SK-N-SH (cell line): ENCODE data around the gene GPR137B. TPM values are rescaled to one million over a fixed set of nuclear protein-coding genes. Genes with fewer than 3 reads are reported as not detected.

Experiments
- CTCF ChIA-PET: fragments of 300-600, 350-600 bp; formaldehyde crosslinking; extraction: SDS; loops from one replicate; lab custom pipeline; 2021; lab: Yijun Ruan, JAX
- POLR2A ChIA-PET: fragments of 350-600 bp; sonication (Branson Sonifier 250); formaldehyde crosslinking; extraction: SDS; loops from one replicate; lab custom pipeline; 2020; ENCODE audit warnings: antibody characterized with exemption, inconsistent platforms; lab: Yijun Ruan, JAX
- DNase-seq: peaks from one replicate; pipeline ENCODE4 v3.0.0; 2012
- H2AFZ ChIP-seq: fragments of 200-600 bp; sonication (generic); 2 replicates; pipeline ENCODE4 v1.8.1; 2016; ENCODE audit warnings: antibody characterized with exemption, mild to moderate bottlenecking, low read depth
- H3F3A ChIP-seq: fragments of 200-600 bp; sonication (generic); replicated peaks from 2 replicates; pipeline ENCODE3; 2016; ENCODE audit warnings: antibody characterized with exemption, mild to moderate bottlenecking; ENCODE audit not compliant: insufficient read depth
- H3K27ac ChIP-seq, 2 experiments: fragments of 200-500 bp in 1 of 2; fragments of 200-600 bp in 1 of 2; sonication (Bioruptor generic) in 1 of 2; sonication (generic), shearing (Covaris generic) in 1 of 2; 2 replicates each; pipeline versions ENCODE4 v1.5.1 to v1.6.1; 2014 to 2016; ENCODE audit warnings: low read depth in 2 of 2, inconsistent platforms in 1 of 2, low read length in 1 of 2, mild to moderate bottlenecking in 1 of 2, mixed read lengths in 1 of 2
- H3K27me3 ChIP-seq: fragments of 200-600 bp; sonication (generic), shearing (Covaris generic); 2 replicates; pipeline ENCODE4 v1.6.1; 2016; ENCODE audit warnings: mixed run types; ENCODE audit not compliant: insufficient read depth
- H3K36me3 ChIP-seq, 2 experiments: fragments of 200-500 bp in 1 of 2; fragments of 200-600 bp in 1 of 2; sonication (Bioruptor generic) in 1 of 2; sonication (generic) in 1 of 2; replicated peaks in 1 of 2; 2 replicates each; pipeline versions ENCODE3 to v1.5.1; 2014 to 2016; ENCODE audit warnings: low read length in 1 of 2, mild to moderate bottlenecking in 1 of 2; ENCODE audit not compliant: insufficient read depth in 2 of 2, control insufficient read depth in 1 of 2
- H3K4me1 ChIP-seq, 2 experiments: fragments of 200-500 bp in 1 of 2; fragments of 200-600 bp in 1 of 2; sonication (Bioruptor generic) in 1 of 2; sonication (generic), shearing (Covaris generic) in 1 of 2; 2 replicates each; pipeline versions ENCODE4 v1.5.1 to v1.6.1; 2014 to 2016; ENCODE audit warnings: low read depth in 1 of 2, low read length in 1 of 2, mixed run types in 1 of 2; ENCODE audit not compliant: insufficient read depth in 2 of 2, control insufficient read depth in 1 of 2
- H3K4me2 ChIP-seq: fragments of 200-600 bp; sonication (generic), shearing (Covaris generic); 2 replicates; pipeline ENCODE4 v1.6.1; 2017; ENCODE audit warnings: mixed run types
- H3K4me3 ChIP-seq, 2 experiments: fragments of 200-500 bp in 1 of 2; fragments of 200-600 bp in 1 of 2; sonication (Bioruptor generic) in 1 of 2; sonication (generic), shearing (Covaris generic) in 1 of 2; 2 replicates each; pipeline versions ENCODE4 v1.5.1 to v1.8.1; 2014 to 2016; ENCODE audit warnings: low read depth in 2 of 2, inconsistent platforms in 1 of 2, low read length in 1 of 2, mild to moderate bottlenecking in 1 of 2, mixed read lengths in 1 of 2, moderate library complexity in 1 of 2
- H3K79me2 ChIP-seq: fragments of 200-600 bp; sonication (generic); 2 replicates; pipeline ENCODE4 v1.8.1; 2017; ENCODE audit warnings: mild to moderate bottlenecking; ENCODE audit not compliant: insufficient read depth
- H3K9ac ChIP-seq: fragments of 200-600 bp; sonication (generic); 2 replicates; pipeline ENCODE4 v1.6.1; 2017; ENCODE audit warnings: mixed run types
- H3K9me2 ChIP-seq: fragments of 200-600 bp; sonication (generic); 2 replicates; pipeline ENCODE4 v1.6.1; 2017; ENCODE audit warnings: mixed run types
- H3K9me3 ChIP-seq: fragments of 200-600 bp; sonication (generic); 2 replicates; pipeline ENCODE4 v1.6.1; 2017; ENCODE audit warnings: mixed run types, mild to moderate bottlenecking, moderate library complexity
- H4K20me1 ChIP-seq: fragments of 200-600 bp; sonication (generic); 2 replicates; pipeline ENCODE4 v1.6.1; 2017; ENCODE audit warnings: mild to moderate bottlenecking, mixed run types; ENCODE audit not compliant: insufficient read depth
- EP300 ChIP-seq, 2 experiments: IDR thresholded peaks; 2 replicates each; pipeline versions ENCODE4 v1.4.0 to v1.6.1; 2012; ENCODE audit warnings: borderline replicate concordance in 1 of 2, low read depth in 1 of 2, low read length in 1 of 2
- EZH2phosphoT487 ChIP-seq: fragments of 200-600 bp; sonication (generic); IDR thresholded peaks from 2 replicates; pipeline ENCODE4 v1.6.1; 2017; ENCODE audit warnings: low read depth, mixed run types, mild to moderate bottlenecking, antibody characterized with exemption, moderate library complexity, borderline replicate concordance
- FOSL2 ChIP-seq: IDR thresholded peaks from 2 replicates; pipeline ENCODE4 v1.4.0; 2012; ENCODE audit warnings: low read depth, mild to moderate bottlenecking, moderate library complexity, borderline replicate concordance
- GABPA ChIP-seq: IDR thresholded peaks from 2 replicates; pipeline ENCODE4 v1.4.0; 2012; ENCODE audit warnings: low read depth, mild to moderate bottlenecking
- GATA2 ChIP-seq: sonication (generic); formaldehyde crosslinking; IDR thresholded peaks from 2 replicates; pipeline ENCODE4 v1.5.0; 2020; ENCODE audit warnings: mild to moderate bottlenecking, missing genetic modification reagents
- MAX ChIP-seq: IDR thresholded peaks from 2 replicates; pipeline ENCODE4 v1.4.0; 2012; ENCODE audit warnings: low read depth
- MEF2A ChIP-seq: IDR thresholded peaks from 2 replicates; pipeline ENCODE4 v1.4.0; 2012; ENCODE audit warnings: low read depth, borderline replicate concordance
- POLR2AphosphoS5 ChIP-seq: IDR thresholded peaks from 2 replicates; pipeline ENCODE4 v1.6.1; 2012; ENCODE audit warnings: low read depth, low read length
- RAD21 ChIP-seq: IDR thresholded peaks from 2 replicates; pipeline ENCODE4 v1.6.1; 2012; ENCODE audit warnings: mild to moderate bottlenecking, low read length
- RCOR1 ChIP-seq: fragments of 150-350 bp; IDR thresholded peaks from 2 replicates; pipeline ENCODE4 v1.6.1; 2017; ENCODE audit warnings: antibody characterized with exemption, low read length
- RXRA ChIP-seq: IDR thresholded peaks from 2 replicates; pipeline ENCODE4 v1.4.0; 2012; ENCODE audit warnings: low read depth, mild to moderate bottlenecking, borderline replicate concordance
- SIN3A ChIP-seq: IDR thresholded peaks from 2 replicates; pipeline ENCODE4 v1.6.1; 2012; ENCODE audit warnings: low read depth, mild to moderate bottlenecking, low read length, moderate library complexity, borderline replicate concordance
- SMC3 ChIP-seq: IDR thresholded peaks from 2 replicates; pipeline ENCODE4 v1.6.1; 2012; ENCODE audit warnings: low read depth, low read length, improper control_type of control experiment
- TAF1 ChIP-seq: IDR thresholded peaks from 2 replicates; pipeline ENCODE4 v1.6.1; 2012; ENCODE audit warnings: low read depth, mild to moderate bottlenecking, low read length, moderate library complexity, borderline replicate concordance
- TCF12 ChIP-seq: IDR thresholded peaks from 2 replicates; pipeline ENCODE4 v1.4.0; 2012
- TEAD4 ChIP-seq: IDR thresholded peaks from 2 replicates; pipeline ENCODE4 v1.4.0; 2012; ENCODE audit warnings: mild to moderate bottlenecking, borderline replicate concordance; ENCODE audit not compliant: insufficient read depth
- USF2 ChIP-seq: fragments of 150-350 bp; IDR thresholded peaks from 2 replicates; pipeline ENCODE4 v1.6.1; 2017; ENCODE audit warnings: antibody characterized with exemption, low read length, low read depth, borderline replicate concordance
- WGBS: methylation state at CpG from one replicate; pipeline ENCODE4 v1.1.6; 2017; ENCODE audit warnings: low lambda C conversion rate; 5-methylcytosine and 5-hydroxymethylcytosine counted together
- polyA plus RNA-seq, 3 experiments: library from polyadenylated mRNA; depleted of rRNA; stranded (reverse); fragments of >200 nt; gene quantifications; 2 replicates each; pipeline ENCODE4 v1.2.3, GENCODE V29; 2012

GPR137B gene
- polyA plus RNA-seq, 1 of the 3 experiments (the other 2 are of a cell fraction), result 7.0 TPM

GRCh38 chr1:236201786-236202185 is 59.4 kb downstream of the GPR137B start:
- Histone ChIP-seq H4K20me1 (no peaks in the 10 kb centered on the region), H3K79me2 (no peaks in the 10 kb centered on the region), H3K27me3 (no peaks in the 10 kb centered on the region), H3K4me2 (no peak overlapping the region), H3K9me2 (no peaks in the 10 kb centered on the region), H3K36me3 (peaks cover 2 to 11% of the 10 kb centered on the region in 2 experiments), H2AFZ (no peak overlapping the region), H3K4me1 (no peaks in the 10 kb centered on the region), H3K4me3 (no peak overlapping the region), H3K27ac (no peak overlapping the region), H3F3A (no peaks in the 10 kb centered on the region), H3K9me3 (peaks cover 10% of the 10 kb centered on the region; the same call in 1 of the 2 replicates), H3K9ac (no peak overlapping the region)
- POLR2A ChIA-PET, result no interaction called here
- 100% methylated on average over 1 of the region's 1 CpG for WGBS
- CTCF ChIA-PET, result no interaction called here
- no peak for DNase-seq
- no peak for TF ChIP-seq GATA2 (CRISPR knock-in tag)
- TF ChIP-seq POLR2AphosphoS5, result no peak
- TF ChIP-seq SMC3, result no peak
- TF ChIP-seq USF2, result no peak
- TF ChIP-seq EZH2phosphoT487, result no peak
- no peak for TF ChIP-seq MAX

- 89% methylated on average over 1 of the region's 1 CpG for WGBS
- H2AFZ ChIP-seq, result no peak overlapping the region
- no peak for TF ChIP-seq SMC3
- no peak for TF ChIP-seq TEAD4
- TF ChIP-seq TAF1, result no peak
- no peak for TF ChIP-seq RXRA
- no peak for TF ChIP-seq EZH2phosphoT487
- TF ChIP-seq GABPA, result no peak
- TF ChIP-seq RCOR1, result no peak
- no peak for TF ChIP-seq MEF2A
- TF ChIP-seq RAD21, result no peak
- TF ChIP-seq EP300 (IDR thresholded peaks at IDR 0.05; ENCODE audit: borderline replicate concordance in 1 of 2, low read depth in 1 of 2, low read length in 1 of 2), result no peak
- TF ChIP-seq FOSL2, result no peak
- TF ChIP-seq SIN3A, result no peak
- TF ChIP-seq GATA2 (CRISPR knock-in tag), result no peak
- TF ChIP-seq TCF12, result no peak
- TF ChIP-seq, all 33 proteins: peak for 0
- CTCF ChIA-PET, result no interaction called here
- Histone ChIP-seq H3K9ac (no peak overlapping the region), H3K9me3 (peaks cover 10% of the 10 kb centered on the region; the same call in 1 of the 2 replicates), H3K27me3 (no peaks in the 10 kb centered on the region), H3K27ac (no peak overlapping the region), H3K79me2 (no peaks in the 10 kb centered on the region), H3K4me2 (no peak overlapping the region), H3K4me3 (no peak overlapping the region), H3K4me1 (no peaks in the 10 kb centered on the region), H3F3A (no peaks in the 10 kb centered on the region), H3K9me2 (no peaks in the 10 kb centered on the region), H3K36me3 (peaks cover 8 to 11% of the 10 kb centered on the region in 2 experiments), H4K20me1 (no peaks in the 10 kb centered on the region)
- POLR2A ChIA-PET, result no interaction called here
- DNase-seq, result no peak
Observed at GRCh38 chr1:236204039-236204438, 61.7 kb downstream of the GPR137B start.
